GM18870 (cell line): ENCODE results near the gene SH3GL3.

Experiments
- ATAC-seq: cut with Tn5 transposase; IDR thresholded peaks from one replicate; pipeline ENCODE4 v1.9.1; 2021; ENCODE audit warnings: moderate library complexity; ENCODE audit not compliant: unreplicated experiment

The SH3GL3 gene

DNA sequence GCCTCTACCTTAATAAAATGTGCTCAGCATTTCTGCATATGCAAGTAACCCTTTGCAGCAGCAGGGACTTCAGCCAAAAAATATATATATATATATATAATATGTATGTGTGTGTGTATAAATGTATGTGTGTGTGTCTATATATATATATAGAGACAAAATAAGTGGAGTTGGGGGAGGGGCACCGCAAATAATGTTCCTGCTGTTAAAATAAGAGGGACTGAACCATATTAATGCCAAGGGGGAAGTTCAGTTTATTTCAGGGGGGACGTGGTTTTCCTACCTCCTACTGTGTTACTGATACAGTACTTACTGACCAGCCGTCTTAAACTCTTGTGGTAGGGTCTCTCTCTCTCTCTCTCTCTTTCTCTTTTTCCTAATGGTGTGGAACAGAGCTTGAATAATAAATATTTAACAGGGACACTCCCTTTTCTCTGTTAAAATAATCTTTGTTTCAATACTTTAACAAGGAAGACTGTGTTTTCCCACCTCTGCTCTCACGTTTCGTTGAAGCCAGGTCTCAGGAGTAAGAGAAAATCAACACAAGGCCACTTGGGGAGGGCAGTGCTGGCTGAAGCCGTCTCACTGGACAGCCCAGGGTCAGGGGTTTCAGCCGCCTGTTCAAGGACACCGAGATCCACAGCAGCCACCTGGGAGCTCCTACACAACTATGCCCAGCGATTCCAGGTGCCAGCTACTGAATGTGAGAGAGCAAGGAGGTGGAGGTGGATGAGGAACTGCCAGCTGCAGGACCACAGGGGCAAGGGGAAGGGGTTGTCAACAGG is 164.0 kb downstream of the SH3GL3 start:
- no peak for ATAC-seq

DNA sequence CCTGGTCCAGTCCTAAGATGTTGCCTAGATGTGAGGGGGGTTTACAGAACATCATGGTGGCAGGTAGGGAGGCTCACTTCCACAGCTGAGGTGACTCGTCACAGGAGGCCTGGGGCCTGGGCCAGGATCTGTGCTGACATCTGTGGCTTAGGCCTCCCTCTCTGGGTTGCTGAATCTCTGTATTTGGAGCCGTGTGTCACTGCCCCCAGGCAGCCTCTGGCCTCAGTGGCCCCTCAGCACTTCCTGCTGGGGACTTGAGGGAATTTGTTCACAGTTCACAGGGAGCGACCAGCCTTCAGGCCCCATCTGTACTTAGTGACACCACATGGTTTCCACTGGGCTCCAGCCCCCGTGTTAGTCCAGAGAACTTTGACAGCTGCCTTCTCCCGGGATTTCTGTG is 165.1 kb downstream of the SH3GL3 start:
- no peak for ATAC-seq

DNA sequence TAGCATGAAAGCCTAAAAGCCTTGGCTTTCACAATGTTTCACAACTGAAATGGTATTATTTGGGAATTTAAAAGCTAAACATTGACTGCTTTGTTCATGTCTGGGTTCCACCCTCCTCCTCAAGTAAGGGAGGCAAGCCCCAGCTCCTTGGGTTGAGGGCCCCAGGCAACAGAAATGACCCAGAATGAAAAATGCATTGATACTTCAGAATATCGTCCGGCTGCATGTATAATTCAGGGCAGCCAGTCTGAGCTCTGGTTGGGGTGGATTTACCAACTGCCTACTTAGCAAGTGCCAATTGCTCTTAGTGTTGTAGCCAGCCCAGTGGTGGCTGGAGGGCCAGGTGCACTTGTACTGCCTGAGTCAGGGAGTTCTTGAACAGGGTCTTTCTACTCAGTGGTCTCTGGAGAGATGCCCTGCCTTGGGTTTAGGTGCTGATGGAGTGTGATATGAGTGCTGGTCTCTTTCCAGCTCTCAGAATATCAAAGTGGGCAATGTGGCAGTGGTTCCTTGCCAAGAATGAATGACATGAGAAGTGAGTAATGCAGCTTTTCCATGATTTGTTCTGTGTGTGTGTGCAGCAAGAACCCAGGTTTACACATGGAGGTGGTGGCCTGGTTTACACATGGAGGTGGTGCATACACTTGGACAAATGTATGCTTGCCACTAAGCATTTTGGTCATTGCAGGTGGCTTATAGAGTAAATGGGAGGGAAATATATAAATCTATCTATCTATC is 165.9 kb downstream of the SH3GL3 start:
- no peak for ATAC-seq

DNA sequence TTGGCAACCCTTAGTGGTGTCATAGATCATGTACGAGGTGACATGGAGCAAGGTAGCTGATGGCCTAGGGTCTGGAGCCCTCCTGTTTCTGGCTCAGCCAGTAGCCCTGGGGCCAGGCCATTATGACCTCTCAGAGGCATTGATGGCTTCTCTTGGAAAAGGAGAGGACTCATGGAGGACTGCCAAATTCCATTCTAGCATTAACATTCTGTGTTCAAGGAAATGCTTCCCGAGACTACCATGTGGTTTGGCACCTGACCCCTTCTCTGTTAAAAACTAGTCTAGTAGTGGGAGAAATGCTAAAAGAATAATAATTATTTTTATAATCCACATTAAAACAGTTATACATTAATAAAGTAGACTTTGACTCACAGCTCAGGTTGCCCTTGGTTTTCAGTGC is 166.6 kb downstream of the SH3GL3 start:
- ATAC-seq, result no peak

DNA sequence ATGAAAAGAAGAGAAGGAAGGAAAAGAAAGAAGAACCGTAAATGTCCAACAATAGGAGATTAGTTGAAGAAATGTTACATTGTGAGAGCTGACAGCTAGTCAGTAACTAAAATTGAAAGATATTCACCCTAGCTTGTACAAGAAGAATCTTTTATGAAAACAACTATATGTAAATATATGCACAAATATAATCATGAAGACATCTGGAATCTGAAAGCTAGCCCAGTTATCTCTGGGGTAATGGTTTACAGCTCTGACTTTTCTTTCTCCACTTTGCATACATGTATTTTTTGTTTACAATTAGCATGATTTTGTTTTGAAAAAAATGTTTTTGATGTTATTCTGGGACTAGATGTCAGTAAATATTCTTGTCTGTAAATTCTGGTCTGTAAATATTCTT is 169.7 kb downstream of the SH3GL3 start:
- no peak for ATAC-seq

DNA sequence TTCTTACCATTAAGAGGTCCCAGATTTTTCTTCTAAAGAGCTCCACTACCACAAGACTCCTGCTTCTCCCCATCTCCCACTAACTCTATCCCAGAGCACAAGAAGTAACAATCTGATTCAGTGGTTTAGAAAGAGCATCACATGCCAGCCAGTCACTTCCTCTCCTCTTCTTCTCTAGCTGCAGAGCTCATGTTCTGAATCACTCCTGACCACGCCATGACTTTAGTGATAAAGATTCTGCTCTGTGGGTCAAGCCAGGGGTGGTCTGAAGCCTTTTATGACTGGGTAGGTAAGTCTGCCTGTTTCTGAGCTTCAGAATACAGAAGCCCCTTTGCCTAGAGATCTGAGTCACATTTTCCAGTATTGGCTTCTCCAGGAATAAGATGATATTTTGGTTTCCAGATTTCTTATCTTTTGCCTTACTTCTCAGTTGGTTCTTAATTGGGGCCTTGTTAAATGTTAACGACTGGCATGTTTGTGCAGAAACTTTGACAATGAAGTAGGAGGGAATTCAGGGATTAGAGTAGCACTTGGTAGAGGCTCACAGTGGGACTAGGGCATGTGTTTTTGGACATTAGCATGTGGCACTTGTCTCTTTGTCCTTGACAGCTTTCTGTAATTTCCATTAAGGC is 179.1 kb downstream of the SH3GL3 start:
- ATAC-seq, result no peak

DNA sequence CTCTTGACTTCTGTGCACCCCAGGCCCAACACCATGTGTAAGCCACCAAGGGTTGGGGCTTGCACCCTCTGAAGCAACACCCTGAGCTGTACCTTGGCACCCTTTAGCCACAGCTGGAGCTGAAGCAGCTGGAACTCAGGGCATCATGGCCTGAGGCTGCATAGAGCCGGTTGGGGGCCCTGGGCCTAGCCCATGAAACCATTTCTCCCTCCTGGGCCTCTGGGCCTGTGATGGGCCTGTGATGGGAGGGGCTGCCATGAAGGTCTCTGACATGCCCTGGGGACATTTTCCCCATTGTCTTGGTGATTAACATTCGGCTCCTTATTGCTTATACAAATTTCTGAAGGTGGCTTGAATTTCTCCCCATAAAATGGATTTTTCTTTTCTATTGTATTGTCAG is 184.4 kb downstream of the SH3GL3 start:
- no peak for ATAC-seq

DNA sequence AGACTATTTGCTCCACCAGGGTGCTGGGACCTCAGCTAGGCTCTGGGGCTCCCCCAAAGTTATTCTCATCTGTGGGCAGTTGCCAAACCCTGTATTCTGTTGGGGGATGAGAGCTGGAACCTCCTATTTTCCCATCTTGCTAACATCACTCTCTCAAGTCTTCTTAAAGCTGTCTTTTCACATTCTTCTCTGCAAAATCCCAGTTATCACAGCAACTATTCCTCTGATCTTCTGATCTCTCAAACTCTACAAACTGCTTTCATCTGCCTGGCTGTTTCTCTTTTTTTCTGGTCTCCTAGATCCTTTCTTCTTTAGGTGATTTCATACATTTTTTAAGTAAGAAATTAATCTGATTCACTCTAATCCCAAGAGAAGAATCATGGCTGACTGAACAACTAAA is 196.1 kb downstream of the SH3GL3 start:
- no peak for ATAC-seq

DNA sequence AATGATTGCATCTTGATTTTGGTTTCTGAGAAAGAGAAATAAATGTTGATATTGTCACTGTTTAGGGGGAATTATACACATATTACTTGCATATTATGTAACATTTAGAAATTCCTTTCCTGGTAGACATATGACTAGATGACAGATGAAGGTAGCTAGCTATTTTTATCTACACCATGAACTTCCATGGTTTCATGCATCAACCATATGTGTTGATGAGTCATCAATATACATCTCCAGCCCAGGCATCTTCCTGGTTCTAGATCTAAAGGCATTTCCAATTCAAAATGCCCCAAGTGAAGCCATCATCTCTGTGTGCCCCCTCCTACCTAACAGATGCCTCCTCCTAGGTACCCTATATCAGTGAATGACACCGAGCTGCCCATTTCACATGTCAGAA is 197.3 kb downstream of the SH3GL3 start:
- no peak for ATAC-seq

DNA sequence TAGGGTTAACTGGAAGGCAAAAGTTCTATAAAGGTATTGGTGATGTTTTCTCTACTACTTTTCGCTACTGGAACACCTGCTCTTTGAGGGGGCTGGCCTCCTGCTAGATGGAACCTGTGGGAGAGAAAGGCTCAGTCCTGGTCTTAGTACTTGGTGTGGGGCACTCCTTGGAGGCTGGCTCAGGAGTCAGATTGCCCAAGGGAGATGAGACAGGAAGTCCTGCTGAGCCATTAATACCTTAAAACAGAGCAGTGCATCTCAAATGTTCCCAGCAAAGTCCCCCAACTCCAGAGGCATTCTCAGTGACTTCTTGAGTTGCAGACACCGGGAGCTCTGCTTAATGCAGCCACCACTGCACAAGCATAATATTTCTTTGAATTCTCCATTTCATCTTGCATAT is 203.7 kb downstream of the SH3GL3 start:
- no peak for ATAC-seq

DNA sequence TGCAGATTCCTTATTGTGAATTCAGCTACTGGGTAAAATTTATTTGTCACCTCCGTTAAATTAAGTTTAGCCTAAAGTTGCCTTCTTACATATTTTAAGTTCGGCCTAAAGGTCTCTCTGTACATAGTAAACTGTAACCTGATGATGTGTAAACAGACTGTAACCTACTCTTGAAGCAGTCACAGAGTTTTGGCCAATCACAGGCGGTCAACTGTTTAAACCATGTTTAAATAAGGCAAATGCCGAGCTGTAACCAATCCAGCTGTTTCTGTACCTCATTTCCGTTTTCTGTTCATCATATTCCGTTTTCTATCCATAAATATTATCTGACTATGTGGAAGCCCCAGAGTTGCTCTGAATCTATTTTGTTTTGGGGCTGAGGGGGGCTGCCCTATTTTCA is 204.4 kb downstream of the SH3GL3 start:
- ATAC-seq, result no peak

DNA sequence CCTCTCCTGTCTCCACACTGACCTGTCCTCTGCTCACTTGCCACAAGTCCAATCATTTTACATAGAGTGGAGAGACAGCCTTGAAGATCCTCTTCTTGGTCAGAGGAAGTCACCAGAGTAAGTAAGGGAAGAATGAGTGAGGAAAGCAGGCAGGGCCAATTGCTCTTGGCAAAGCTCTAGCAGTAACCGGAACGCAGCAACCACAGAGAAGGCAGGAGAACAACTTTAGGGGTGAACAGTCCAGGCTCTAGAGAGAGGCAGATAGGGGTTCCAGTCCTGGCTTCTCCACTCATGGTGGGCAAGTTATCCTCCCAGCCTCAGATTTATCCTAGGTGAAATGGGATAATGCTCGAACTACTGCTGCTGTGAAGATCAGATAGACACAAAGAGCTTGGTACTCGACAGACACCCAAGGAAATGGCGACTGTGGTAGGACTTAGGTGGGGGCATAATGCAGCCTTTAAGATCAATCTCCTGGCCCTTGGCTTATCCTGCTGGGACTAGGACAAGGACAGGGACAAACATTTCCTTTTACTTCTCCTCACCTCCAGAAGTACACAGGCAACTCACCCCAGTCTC is 205.6 kb downstream of the SH3GL3 start:
- ATAC-seq, result no peak

DNA sequence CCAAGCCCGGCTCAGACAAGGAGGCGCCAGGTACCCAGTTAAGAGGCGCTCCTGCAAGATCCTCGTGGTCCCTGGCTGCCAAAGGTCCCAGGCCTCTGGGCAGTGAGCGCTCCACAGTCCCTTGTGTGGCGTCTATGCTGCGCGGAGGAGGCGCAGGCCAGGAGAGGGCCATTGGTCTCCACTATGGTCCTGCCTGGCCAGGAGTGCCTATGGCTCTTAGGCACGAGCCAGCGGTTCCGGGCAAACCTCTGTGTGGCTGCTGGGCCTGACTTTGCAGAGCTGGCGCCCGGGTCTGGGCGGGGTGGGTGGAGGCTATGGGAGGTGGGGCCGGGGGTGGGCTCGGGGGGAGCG is 206.1 kb downstream of the SH3GL3 start:
- ATAC-seq, result no peak

DNA sequence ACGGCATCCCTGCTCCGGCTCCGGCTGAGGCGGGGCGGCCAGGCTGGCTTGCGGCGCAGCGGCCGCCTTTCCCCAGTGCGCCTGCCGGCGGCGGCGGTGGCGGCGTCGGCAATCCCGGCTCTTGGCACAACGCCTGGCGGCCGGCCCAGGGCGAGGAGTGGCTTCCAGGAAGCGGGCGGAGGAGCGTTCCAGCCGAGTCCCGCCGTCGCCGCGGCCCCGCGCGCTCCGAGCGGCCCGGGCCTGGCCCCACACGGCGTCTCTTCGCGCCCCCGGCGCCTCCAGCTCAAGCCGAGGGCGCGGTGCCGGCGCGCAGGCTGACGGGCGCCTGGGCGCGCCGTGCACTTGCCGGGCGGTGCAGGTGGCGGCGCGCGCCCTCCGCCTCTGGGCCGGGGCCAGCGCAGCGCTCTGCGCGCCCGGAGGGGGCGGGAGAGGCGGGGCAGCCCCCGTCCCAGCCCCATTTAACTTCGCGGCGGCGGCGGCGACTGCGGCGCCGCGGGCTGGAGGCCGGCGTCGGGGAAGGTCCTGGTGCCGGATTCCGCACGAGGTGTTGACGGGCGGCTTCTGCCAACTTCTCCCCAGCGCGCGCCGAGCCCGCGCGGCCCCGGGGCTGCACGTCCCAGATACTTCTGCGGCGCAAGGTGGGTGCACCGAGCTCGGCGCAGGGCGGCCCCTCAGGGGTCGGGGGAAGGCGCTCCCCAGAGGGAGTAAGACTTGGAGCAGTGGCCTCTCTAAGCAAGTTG is 206.7 kb downstream of the SH3GL3 start, which contains the start of gene ADAMTSL3:
Gene ADAMTSL3, plus strand, starts transcription at position 485 of the 740 bp plus-strand sequence. CDS start 1,639 bp downstream, outside the sequence.
- no peak for ATAC-seq

DNA sequence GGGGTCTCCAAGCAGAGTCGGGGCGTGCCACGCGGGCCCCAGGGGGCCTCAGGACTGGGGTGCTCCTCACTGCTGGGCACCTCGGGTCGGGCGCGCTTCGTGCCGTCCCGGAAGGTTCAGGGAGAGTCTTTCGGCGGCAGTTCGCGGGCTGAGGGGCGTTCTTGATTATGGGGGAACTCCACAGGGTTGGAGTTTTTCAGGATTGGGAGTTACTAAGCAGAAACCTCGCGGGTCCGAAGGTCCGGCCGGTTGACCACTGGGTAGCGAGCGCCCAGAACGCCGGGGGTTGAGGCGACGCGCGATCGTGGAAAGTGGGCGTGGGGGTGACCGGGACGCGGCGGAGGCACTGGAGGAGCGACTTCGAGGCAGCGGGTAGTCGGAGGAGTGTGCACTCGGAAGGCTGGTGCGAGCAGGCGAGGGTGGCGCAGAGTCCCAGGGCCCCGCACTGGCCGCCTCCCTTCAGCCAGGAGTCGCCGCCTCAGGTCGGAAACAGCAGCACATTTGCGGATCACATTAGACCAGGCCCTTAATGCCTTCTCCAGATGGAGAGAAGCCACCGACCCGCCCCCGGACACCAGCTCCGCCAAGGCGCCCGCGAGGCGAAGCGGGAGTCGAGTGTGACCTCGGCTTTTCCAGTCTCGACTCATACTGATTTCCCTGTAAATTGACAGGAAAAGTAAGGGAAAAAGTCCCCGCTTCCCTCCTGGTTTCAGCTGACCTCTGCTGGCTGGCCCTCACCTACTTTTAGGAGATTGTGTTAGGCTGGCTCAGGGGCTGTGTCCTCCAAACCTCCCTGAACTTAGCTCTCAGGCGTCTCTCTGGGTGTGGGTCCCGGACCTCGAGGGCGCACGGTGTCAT is 207.5 kb downstream of the SH3GL3 start:
- no peak for ATAC-seq

DNA sequence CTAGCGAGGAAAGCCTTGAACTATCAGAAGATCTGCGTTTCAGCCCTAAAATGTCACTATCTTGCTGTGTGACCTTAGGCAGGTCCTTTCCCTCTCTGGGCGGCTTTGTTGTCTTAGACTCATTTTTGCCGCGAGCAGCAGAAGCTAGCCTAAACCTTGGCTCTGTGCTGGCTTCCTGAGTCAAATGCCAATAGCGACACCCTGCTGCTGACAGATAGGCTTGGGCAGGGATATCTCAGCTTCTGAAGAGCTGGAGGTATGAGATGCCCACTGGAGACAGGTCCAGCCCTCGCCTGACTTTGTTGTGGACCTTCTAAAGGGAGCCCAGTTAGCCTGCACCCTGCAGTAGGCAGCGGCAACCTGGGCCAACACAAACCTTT is 208.1 kb downstream of the SH3GL3 start:
- ATAC-seq, result no peak

DNA sequence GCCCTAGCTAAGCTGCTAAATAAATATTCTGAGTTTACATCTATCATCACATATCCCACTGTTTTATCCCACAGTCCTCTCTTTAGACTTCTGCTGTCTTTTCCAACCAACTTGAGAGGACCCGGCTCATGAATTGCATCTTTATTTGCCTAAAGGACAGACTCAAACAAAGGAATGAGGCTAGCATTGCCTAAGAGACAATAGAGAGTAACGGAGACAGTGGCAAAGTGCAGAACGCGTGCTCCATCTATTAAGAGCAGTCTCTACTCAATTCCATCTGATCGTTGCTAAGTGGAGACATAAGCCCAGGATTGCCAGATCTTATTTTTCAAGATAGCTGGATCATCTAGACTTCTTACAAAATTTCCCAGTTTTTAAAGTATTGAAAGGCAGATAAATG is 209.1 kb downstream of the SH3GL3 start:
- ATAC-seq, result no peak

DNA sequence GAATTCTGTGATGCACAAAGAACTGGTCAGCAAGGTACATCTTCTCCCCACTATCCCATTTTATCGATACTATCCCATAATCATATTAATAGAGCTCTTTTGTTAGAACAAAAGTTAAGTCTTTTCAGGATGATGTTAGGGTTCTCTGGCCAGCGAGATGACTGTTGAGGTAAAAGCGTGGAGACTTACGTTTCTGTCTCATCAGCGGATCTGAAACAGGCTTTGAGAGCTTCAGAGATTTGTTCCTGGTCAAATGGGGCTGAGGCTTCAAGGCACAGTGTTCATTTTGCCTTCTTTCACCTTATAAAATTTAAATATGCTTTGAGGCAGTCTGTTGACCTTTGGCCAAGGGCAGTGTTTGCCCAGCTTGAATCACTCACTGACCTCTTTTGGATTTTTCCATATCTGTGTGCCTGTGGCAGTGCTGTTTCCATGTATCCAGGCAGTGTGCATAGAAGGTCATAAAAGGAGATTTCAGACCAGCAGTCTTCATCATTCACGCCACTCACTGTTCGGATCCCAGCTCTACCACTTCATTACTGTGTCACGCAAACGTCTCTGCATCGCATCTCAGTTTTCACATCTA is 209.9 kb downstream of the SH3GL3 start:
- ATAC-seq, result no peak

DNA sequence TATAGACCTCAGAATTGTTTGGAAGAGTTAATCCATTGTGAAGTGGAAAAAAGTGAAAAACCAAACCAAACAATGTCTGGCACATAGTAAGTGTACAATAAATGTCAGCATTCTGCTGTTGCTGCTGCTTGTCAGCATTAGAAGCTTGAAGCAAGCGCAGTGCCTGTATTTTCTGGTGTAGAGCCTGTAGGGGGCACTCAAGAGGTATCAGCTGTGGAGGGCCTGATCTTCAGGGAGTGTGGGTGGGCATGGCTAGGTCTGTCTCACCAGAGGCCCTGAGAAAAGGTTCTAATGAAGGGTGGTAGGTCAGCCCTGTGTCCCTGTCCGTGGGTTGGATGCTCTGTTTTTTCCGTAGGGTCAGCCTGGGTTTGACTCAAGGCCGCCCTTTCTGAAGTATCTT is 210.4 kb downstream of the SH3GL3 start:
- ATAC-seq, result no peak
